Fibroblast of mammary gland (primary cell): Measurements from ENCODE around the gene SCYGR1.
"Not testable (repeated sequence)": the region's sequence is repeated elsewhere in the genome, so short reads cannot be mapped to it uniquely, and the experiment has no call there.

Source experiments
- DNase-seq: peaks from one replicate; pipeline ENCODE4 v3.0.0-alpha.2; 2010; ENCODE audit warnings: low read depth
- H3K4me3 ChIP-seq: 2 replicates; pipeline ENCODE4 v1.5.1; 2011; ENCODE audit warnings: low read depth, mild to moderate bottlenecking, low read length, moderate library complexity; ENCODE audit not compliant: control insufficient read depth
- CTCF ChIP-seq: conservative IDR thresholded peaks from 2 replicates; pipeline ENCODE4 v1.5.1; 2011; ENCODE audit warnings: low read depth, low read length, inconsistent platforms; ENCODE audit not compliant: control insufficient read depth, insufficient read depth

Gene SCYGR1

GRCh38 chr2:227365833-227366232 is 21.9 kb downstream of the SCYGR1 start:
- no peak overlapping the region for H3K4me3 ChIP-seq
- no peak for TF ChIP-seq CTCF
- DNase-seq = peak; percentile 35

GRCh38 chr2:227364585-227365263 is 23.0 kb downstream of the SCYGR1 start:
- DNase-seq = peak; percentile 63
- not testable (repeated sequence) for H3K4me3 ChIP-seq

DNA sequence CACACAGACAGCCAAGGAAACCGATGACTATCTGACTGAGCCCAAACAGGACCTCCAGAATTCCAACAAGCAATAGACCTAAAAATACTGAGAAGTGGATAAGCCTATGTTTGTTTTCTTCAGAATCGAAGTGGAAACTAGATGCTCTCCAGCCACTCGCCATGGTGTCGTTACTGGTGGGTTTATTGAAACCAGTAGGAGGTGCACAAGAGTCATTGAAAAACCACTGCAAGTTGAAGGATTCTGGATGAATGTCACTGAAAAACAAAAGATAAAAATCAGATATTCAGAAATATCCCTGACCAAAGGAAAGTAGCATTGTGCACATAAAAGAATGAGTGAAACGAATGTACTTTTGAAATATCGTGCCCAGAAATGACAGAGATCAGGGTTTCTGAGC is 24.0 kb downstream of the SCYGR1 start:
- H3K4me3 ChIP-seq = no peak overlapping the region
- DNase-seq = peak; percentile 40
- peak; percentile 42 for TF ChIP-seq CTCF

DNA sequence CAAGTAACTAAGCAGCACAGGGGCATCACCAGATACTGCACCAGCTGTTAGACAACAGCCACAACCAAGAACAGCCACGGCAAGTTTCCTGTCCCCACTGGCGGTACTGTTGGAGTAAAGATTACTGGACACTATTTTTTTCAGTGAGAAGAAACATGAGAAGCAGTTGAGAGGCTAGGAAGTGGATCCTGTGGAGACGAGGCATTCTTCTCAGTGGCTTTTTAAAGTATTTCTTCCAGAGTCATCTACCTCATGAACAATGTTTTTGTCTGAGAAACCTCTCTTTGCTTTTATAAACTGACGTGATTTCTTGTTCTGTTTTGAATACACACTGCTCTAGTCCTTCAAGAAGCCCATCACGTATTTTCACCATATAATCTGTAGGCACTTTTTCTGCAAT is 27.4 kb downstream of the SCYGR1 start:
- TF ChIP-seq CTCF = no peak
- DNase-seq = no peak
- no peak overlapping the region for H3K4me3 ChIP-seq

DNA sequence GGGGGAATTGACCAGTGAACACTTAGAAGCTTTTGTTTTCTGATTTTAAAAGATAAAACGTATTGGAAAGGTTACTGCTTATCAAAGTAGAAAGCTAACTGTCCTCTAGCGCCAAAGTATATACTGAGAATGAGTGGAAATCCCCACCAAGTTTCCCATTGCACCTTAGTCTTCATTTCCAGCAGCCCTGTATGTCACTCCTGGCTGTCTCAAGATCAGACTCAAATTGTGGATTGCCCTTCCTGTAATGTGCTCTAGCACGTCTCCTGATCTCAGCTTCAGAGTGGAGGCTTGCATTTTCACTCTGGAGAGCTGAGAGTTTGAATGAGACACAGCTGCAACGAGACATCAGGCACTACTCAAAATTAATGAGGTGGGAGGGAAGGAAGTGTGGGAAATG is 36.1 kb downstream of the SCYGR1 start:
- no peak for TF ChIP-seq CTCF
- DNase-seq = no peak
- no peak overlapping the region for H3K4me3 ChIP-seq

GRCh38 chr2:227349989-227350612 is 37.6 kb downstream of the SCYGR1 start:
- no peak for TF ChIP-seq CTCF
- H3K4me3 ChIP-seq = no peak overlapping the region
- no peak for DNase-seq

DNA sequence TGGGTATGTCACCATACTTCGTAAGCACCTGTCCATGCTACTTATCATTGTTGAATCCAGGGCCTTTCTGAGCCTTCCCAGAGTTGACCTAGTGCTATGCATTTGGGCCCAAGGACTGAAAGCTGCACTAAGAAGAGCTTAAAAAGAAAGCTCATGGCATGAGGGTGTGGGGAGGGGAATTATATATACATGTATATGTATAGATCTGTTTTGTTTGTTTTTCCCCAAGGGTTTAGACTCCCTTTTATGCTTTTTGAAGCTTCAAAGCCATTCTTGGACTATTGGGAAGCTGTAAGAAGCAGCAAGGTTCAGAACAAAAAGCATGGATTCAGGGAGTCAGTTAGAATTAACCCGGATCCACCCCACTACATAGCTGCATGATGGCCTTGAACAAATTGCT is 39.4 kb downstream of the SCYGR1 start:
- TF ChIP-seq CTCF = no peak
- H3K4me3 ChIP-seq = no peak overlapping the region

More for the DNA sequence above, 39.4 kb downstream of the SCYGR1 start:
- no peak for DNase-seq
